OCI-LY7 (cell line): Measurements from ENCODE around the gene MAP3K7CL.

Source experiments
- CTCF ChIP-seq: fragments of 200-600 bp; sonication (generic); conservative IDR thresholded peaks from 2 replicates; pipeline ENCODE4 v1.5.1; 2014; ENCODE audit warnings: mild to moderate bottlenecking, antibody characterized with exemption, low read length, moderate library complexity, mixed read lengths
- EZH2phosphoT487 ChIP-seq: fragments of 200-600 bp; sonication (generic); IDR thresholded peaks from 2 replicates; pipeline ENCODE4 v1.6.1; 2018; ENCODE audit warnings: low read depth, borderline replicate concordance, mild to moderate bottlenecking, mixed run types, antibody characterized with exemption, low read length, moderate library complexity, mixed read lengths

GRCh38 chr21:29091033-29091432, 39.4 kb upstream of the MAP3K7CL start:
- TF ChIP-seq CTCF = no peak
- TF ChIP-seq EZH2phosphoT487 = no peak
